MM.1S (cell line): ENCODE data around the gene UBE2E2.
A peak's percentile ranks its signal among the peaks of the same experiment; 100 is the strongest.

ENCODE experiments used
- DNase-seq: peaks from one replicate; pipeline ENCODE4 v3.0.0-alpha.2; 2015
- H2AFZ ChIP-seq: fragments of 300-600 bp; sonication (generic); 2 replicates; pipeline ENCODE4 v1.6.0; 2016; ENCODE audit warnings: antibody characterized with exemption, low read length
- H3F3A ChIP-seq: fragments of 300-600 bp; sonication (generic); 2 replicates; pipeline ENCODE4 v1.6.1; 2016; ENCODE audit warnings: mild to moderate bottlenecking, antibody characterized with exemption, low read length, moderate library complexity, mixed read lengths; ENCODE audit not compliant: insufficient read depth
- H3K27ac ChIP-seq: fragments of 300-600 bp; sonication (generic); 2 replicates; pipeline ENCODE4 v1.5.1; 2016; ENCODE audit warnings: mild to moderate bottlenecking, low read length
- H3K27me3 ChIP-seq: fragments of 300-600 bp; sonication (generic); replicated peaks from 2 replicates; pipeline ENCODE4 v1.6.0; 2016; ENCODE audit warnings: low read length; ENCODE audit not compliant: insufficient read depth
- H3K36me3 ChIP-seq: fragments of 300-600 bp; sonication (generic); replicated peaks from 2 replicates; pipeline ENCODE4 v1.6.1; 2016; ENCODE audit warnings: mild to moderate bottlenecking, low read length, mixed read lengths; ENCODE audit not compliant: insufficient read depth
- H3K4me1 ChIP-seq: fragments of 300-600 bp; sonication (generic); 2 replicates; pipeline ENCODE4 v1.6.1; 2016; ENCODE audit warnings: low read length, mixed read lengths
- H3K4me2 ChIP-seq: fragments of 300-600 bp; sonication (generic); 2 replicates; pipeline ENCODE4 v1.6.0; 2016; ENCODE audit warnings: low read depth, low read length
- H3K4me3 ChIP-seq: fragments of 300-600 bp; sonication (generic); 2 replicates; pipeline ENCODE4 v1.5.1; 2016; ENCODE audit warnings: low read length, mixed read lengths
- H3K79me2 ChIP-seq: fragments of 300-600 bp; sonication (generic); 2 replicates; pipeline ENCODE4 v1.6.1; 2016; ENCODE audit warnings: mixed run types, low read length, mixed read lengths
- H3K9ac ChIP-seq: fragments of 300-600 bp; sonication (generic); 2 replicates; pipeline ENCODE4 v1.6.1; 2016; ENCODE audit warnings: low read length, mixed read lengths
- H3K9me2 ChIP-seq: fragments of 300-600 bp; sonication (generic); replicated peaks from 2 replicates; pipeline ENCODE4 v1.6.1; 2016; ENCODE audit warnings: mild to moderate bottlenecking, low read length, mixed read lengths; ENCODE audit not compliant: insufficient read depth
- H3K9me3 ChIP-seq: fragments of 300-600 bp; sonication (generic); replicated peaks from 2 replicates; pipeline ENCODE4 v1.6.1; 2016; ENCODE audit warnings: mild to moderate bottlenecking, low read length, mixed read lengths; ENCODE audit not compliant: insufficient read depth
- H4K20me1 ChIP-seq: fragments of 300-600 bp; sonication (generic); 2 replicates; pipeline ENCODE4 v1.6.1; 2016; ENCODE audit warnings: mild to moderate bottlenecking, low read length, moderate library complexity, mixed read lengths; ENCODE audit not compliant: insufficient read depth
- CTCF ChIP-seq: fragments of 300-600 bp; sonication (generic); IDR thresholded peaks from 2 replicates; pipeline ENCODE4 v1.5.1; 2016; ENCODE audit warnings: antibody characterized with exemption, low read length, mixed read lengths
- EZH2 ChIP-seq: fragments of 300-600 bp; sonication (generic); optimal IDR thresholded peaks from 2 replicates; pipeline ENCODE3; 2017; ENCODE audit warnings: low read depth, mild to moderate bottlenecking, antibody characterized with exemption, low read length, mixed read lengths
- EZH2phosphoT487 ChIP-seq: fragments of 300-600 bp; sonication (generic); IDR thresholded peaks from 2 replicates; pipeline ENCODE4 v1.6.1; 2018; ENCODE audit warnings: antibody characterized with exemption, low read length

Gene UBE2E2

GRCh38 chr3:23202921-23203707 is at the start of gene UBE2E2:
Gene UBE2E2, plus strand, starts transcription at chr3:23203327.
- Histone ChIP-seq H3K9me2 (no peaks in the 10 kb centered on the region), H3K4me1 (peaks cover 8% of the 10 kb centered on the region), H3K9ac (peak within 1 kb of the TSS; percentile 80), H3K4me3 (peak within 1 kb of the TSS; percentile 97), H3K9me3 (no peaks in the 10 kb centered on the region), H2AFZ (peak within 1 kb of the TSS; percentile 86), H3K4me2 (peak within 1 kb of the TSS; percentile 66), H3K79me2 (peaks cover 47% of the 10 kb centered on the region), H3K27ac (no peak within 1 kb of the TSS), H4K20me1 (no peaks in the 10 kb centered on the region), H3K36me3 (no peaks in the 10 kb centered on the region), H3K27me3 (no peaks in the 10 kb centered on the region), H3F3A (peaks cover 4% of the 10 kb centered on the region; the same call in 1 of the 2 replicates)
- peak; percentile 79 for DNase-seq
- no peak for TF ChIP-seq EZH2
- no peak for TF ChIP-seq EZH2phosphoT487

GRCh38 chr3:23153436-23153835 is 49.7 kb upstream of the UBE2E2 start:
- Histone ChIP-seq H3K9me3 (no peaks in the 10 kb centered on the region), H3K4me2 (no peak overlapping the region), H3K9me2 (no peaks in the 10 kb centered on the region), H3K27me3 (no peaks in the 10 kb centered on the region), H3K4me1 (no peaks in the 10 kb centered on the region), H2AFZ (no peak overlapping the region), H3K27ac (no peak overlapping the region), H3K36me3 (no peaks in the 10 kb centered on the region), H3K9ac (no peak overlapping the region), H4K20me1 (no peaks in the 10 kb centered on the region), H3K4me3 (no peak overlapping the region), H3F3A (no peaks in the 10 kb centered on the region), H3K79me2 (no peaks in the 10 kb centered on the region)
- no peak for DNase-seq
- TF ChIP-seq CTCF (no peak), EZH2phosphoT487 (no peak), EZH2 (no peak)

GRCh38 chr3:23157331-23157730 is 45.8 kb upstream of the UBE2E2 start:
- TF ChIP-seq CTCF (no peak), EZH2 (no peak), EZH2phosphoT487 (no peak)

GRCh38 chr3:23159929-23160328 is 43.2 kb upstream of the UBE2E2 start:
- Histone ChIP-seq H2AFZ (no peak overlapping the region), H3K27me3 (no peaks in the 10 kb centered on the region), H3K9ac (no peak overlapping the region), H3K4me1 (peaks cover 37% of the 10 kb centered on the region), H3K9me2 (no peaks in the 10 kb centered on the region), H3F3A (peaks cover 25% of the 10 kb centered on the region), H3K4me2 (no peak overlapping the region), H3K4me3 (no peak overlapping the region), H3K9me3 (no peaks in the 10 kb centered on the region), H3K36me3 (no peaks in the 10 kb centered on the region), H3K27ac (no peak overlapping the region), H4K20me1 (no peaks in the 10 kb centered on the region), H3K79me2 (no peaks in the 10 kb centered on the region)
- DNase-seq, result no peak
- TF ChIP-seq EZH2phosphoT487 (no peak), CTCF (no peak), EZH2 (no peak)

More at GRCh38 chr3:23157331-23157730, 45.8 kb upstream of the UBE2E2 start:
- Histone ChIP-seq H3K4me1 (peaks cover 21% of the 10 kb centered on the region), H3K27me3 (no peaks in the 10 kb centered on the region), H3K4me2 (no peak overlapping the region), H3K9me2 (no peaks in the 10 kb centered on the region), H3K27ac (no peak overlapping the region), H3K4me3 (no peak overlapping the region), H3F3A (peaks cover 10% of the 10 kb centered on the region), H3K36me3 (no peaks in the 10 kb centered on the region), H3K79me2 (no peaks in the 10 kb centered on the region), H2AFZ (no peak overlapping the region), H3K9me3 (no peaks in the 10 kb centered on the region), H3K9ac (no peak overlapping the region), H4K20me1 (no peaks in the 10 kb centered on the region)
- no peak for DNase-seq
